COLO668 (cell line): ENCODE data around the gene GLIPR1.
"Not testable (repeated sequence)": the region's sequence is repeated elsewhere in the genome, so short reads cannot be mapped to it uniquely, and the experiment has no call there.

Experiments
- DNase-seq: peaks from one replicate; lab custom pipeline; 2025; ENCODE audit not compliant: unreplicated experiment; lab: John Stamatoyannopoulos, UW

GLIPR1 gene

GRCh38 chr12:75480469-75480949 is at the start of gene GLIPR1:
TSS of gene GLIPR1 (plus strand) at chr12:75480755. CDS start at chr12:75480881, 126 bp downstream.
- DNase-seq: no peak

GRCh38 chr12:75432924-75433323 is 47.6 kb upstream of the GLIPR1 start:
- no peak for DNase-seq

DNA sequence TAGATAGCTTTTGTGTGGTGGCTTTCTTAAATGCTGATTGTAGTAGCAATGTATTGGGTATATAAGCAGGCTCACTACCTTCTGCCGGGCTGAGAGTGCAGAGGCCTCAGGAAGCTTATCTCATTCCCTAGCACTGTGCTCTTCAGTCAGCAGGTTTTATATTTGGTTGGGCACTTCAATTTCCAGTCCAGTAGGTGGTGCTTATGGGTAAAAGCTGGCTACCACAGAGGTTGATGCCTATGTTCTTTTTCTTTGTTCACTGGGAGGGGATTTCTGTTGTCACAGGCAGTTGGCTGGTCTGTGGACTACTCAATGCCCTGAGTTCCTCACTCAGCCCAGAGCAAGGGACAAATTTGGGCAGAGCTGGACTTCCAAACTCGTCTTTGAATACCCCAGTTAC is 43.0 kb upstream of the GLIPR1 start:
- DNase-seq: no peak

GRCh38 chr12:75438059-75438754 is 42.3 kb upstream of the GLIPR1 start:
- DNase-seq: no peak

GRCh38 chr12:75439048-75439447 is 41.5 kb upstream of the GLIPR1 start:
- no peak for DNase-seq

- no peak for DNase-seq
These were observed 40.6 kb upstream of the GLIPR1 start for GRCh38 chr12:75439930-75440329.

DNA sequence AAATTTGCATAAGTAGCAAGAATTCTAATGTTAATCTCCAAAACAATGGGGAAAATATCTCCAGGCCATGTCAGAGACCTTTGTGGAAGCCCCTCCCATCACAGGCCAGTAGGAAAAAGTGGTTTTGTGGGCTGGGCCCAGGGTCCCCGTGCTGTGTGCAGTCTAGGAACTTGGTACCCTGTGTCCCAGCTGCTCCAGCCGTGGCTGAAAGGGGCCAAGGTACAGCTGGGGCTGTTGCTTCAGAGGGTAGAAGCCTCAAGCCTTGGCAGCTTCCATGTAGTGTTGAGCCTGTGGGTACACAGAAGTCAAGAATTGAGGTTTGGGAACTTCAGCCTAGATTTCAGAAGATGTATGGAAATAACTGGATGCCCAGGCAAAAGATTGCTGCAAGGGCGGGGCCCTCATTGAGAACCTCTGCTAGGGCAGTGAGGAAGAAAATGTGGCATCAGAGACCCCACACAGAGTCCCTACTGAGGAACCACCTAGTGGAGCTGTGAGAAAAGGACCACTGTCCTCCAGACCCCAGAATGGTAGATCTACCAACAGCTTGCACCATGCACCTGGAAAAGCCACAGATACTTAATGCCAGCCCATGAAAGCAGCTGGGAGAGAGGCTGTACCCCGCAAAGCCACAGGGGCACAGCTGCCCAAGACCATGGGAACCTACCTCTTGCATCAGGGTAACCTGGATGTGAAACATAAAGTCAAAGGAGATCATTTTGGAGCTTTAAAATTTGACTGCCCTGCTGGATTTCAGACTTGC is 38.7 kb upstream of the GLIPR1 start:
- DNase-seq: not testable (repeated sequence)

DNA sequence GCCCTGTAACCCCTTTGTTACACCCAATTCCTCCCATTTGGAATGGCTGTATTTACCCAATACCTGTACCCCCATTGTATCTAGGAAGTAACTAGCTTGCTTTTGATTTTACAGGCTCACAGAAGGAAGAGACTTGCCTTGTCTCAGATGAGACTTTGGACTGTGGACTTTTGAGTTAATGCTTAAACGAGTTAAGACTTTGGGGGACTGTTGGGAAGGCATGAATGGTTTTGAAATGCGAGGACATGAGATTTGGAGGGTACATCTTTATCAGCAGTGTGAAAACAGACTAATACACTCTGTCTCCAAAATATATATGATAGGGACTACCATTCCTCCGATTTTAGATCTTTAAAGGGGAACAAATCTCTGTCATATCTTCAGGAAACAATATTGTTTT is 38.1 kb upstream of the GLIPR1 start:
- not testable (repeated sequence) for DNase-seq

GRCh38 chr12:75443709-75444108 is 36.8 kb upstream of the GLIPR1 start:
- DNase-seq: no peak

DNA sequence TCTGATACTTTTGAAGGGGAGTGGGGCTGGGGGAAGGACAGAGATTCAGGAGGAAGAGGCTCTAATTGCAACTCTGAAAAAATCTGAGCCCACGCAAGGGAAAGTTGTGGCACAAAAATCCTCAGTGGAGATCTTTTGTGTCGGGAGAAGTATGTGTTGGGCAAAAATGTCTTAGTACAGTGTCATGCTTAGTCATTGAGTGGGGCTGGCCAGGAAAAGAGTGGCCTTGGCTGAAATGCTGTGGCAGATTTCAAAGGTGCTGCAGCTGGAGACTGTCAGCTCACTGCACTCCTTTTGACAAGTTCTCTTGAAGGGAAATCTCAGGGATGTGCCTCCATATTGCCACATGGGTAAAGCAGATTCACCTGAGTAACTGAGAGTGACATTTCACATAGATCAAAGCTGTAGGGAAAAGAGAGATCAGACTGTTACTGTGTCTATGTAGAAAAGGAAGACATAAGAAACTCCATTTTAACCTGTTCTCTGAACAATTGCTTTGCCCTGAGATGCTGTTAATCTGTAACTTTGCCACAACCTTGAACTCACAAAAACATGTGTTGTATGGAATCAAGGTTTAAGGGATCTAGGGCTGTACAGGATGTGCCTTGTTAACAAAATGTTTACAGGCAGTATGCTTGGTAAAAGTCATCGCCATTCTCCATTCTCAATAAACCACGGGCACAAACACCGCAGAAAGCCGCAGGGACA is 36.0 kb upstream of the GLIPR1 start:
- DNase-seq: no peak

DNA sequence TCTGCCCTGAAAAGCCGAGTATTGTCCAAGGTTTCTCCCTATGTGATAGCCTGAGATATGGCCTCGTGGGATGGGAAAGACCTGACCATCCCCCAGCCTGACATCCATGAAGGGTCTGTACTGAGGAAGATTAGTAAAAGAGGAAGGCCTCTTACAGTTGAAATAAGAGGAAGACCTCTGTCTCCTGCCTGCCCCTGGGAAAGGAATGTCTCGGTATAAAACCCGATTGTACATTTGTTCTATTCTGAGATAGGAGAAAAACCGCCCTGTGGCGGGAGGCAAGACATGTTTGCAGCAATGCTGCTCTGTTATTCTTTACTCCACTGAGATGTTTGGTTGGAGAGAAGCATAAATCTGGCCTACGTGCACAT is 35.4 kb upstream of the GLIPR1 start:
- DNase-seq: not testable (repeated sequence)

- DNase-seq: no peak
These were observed 33.7 kb upstream of the GLIPR1 start for GRCh38 chr12:75446857-75447256.

DNA sequence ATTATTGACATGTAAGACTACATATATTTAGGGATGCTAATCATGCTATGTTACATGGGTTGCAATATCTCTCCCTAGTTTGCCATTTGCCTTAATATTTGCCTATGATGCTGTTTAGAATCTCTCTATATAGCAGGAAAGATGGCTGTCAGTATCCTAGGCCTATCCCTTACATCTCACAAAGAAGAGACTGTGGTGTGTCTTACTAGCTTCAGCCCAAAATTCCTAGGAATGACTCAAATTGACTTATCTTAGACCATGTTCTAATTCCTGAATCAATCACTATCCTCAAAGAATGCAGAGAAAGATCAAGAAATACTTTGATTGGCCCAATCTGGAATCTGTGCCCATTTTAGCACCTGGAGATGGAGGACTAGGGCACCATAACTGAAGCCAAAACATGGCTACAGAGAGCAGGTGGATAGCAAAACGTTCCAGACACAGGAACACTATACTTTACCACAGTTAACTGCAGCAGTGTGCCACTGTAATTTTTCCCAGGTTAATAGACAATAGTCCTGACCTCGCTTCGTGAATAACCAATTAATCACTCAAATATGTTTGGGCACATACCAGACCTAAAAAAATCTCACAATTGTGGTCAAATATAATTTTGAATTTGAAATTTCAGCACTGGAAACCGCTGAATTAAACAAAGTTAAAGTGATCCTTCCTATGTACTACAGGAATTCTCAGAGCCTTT is 32.7 kb upstream of the GLIPR1 start:
- no peak for DNase-seq

- no peak for DNase-seq
These were observed 27.8 kb upstream of the GLIPR1 start for GRCh38 chr12:75452675-75453330.

DNA sequence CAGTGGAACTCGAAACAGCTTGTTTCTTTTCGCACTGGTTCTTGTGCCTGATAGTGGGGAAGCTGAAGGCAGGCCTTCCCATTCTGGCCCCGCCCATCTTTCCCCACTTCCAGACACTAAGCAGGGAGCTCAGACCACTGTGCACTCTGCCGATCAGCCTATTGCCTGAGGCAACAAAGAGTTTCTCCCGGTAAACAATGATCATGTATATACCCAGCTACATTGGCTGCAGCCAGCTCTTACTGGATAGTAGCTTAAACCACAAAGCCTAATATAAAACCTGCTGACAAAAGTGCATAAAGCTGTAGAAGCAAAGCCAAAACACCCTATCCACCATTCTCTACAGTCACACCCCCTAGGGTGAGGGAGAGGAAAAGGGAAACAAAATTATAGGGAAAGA is 24.7 kb upstream of the GLIPR1 start:
- DNase-seq: no peak

DNA sequence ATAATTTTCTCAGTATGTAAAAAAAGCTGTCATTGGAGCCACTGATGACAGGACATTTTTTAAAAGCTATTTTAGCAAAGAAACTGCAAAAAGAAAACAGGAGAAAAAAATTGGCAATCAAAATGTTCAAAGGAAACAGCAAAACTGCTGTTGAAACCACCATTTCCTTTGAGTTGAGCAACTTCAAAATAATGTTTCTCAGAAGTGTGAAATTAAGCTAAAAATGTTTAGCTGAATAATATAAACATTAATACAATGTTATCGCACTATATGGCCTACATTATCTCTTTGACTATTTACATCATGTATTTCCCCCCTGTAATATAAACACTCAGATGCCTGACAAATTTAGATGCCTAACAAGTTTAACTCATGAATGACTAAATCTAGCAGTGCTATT is 23.4 kb upstream of the GLIPR1 start:
- no peak for DNase-seq

DNA sequence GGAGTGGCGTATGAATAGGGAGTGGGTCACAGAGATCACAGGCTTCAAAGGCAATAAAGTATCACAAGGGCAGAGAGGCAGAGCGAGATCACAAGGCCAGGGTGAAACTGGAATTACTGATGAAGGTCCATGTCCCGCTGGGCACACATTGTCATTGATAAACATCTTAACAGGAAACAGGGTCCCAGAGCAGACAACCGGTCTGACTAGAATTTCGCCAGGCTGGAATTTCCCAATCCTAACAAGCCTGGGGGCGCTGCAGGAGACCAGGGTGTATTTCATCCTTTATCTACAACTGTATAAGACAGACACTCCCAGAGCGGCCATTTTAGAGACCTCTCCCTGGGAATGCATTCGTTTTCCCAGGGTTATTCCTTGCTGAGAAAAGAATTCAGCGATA is 22.7 kb upstream of the GLIPR1 start:
- not testable (repeated sequence) for DNase-seq

- no peak for DNase-seq
These were observed 20.8 kb upstream of the GLIPR1 start for GRCh38 chr12:75459755-75460154.

DNA sequence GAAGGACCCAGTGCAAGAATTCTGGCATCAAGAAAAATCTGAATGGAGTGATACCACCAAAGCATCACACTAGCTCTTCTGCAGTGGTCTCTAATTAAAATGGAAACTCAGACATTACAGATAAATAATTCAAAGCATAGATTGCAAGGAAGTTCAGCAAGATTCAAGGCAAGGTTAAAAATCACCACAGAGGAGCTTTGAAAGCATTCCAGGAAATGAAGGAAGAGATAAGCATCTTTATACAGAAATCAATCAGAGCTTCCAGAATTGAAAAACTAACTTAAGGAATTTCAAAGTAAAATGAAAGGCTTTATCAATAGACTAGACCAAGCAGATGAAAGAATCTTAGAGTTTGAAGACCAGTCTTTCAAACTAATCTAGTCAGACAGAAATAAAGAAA is 20.4 kb upstream of the GLIPR1 start:
- no peak for DNase-seq
